Epithelial cell of prostate (primary cell): ENCODE measurements around the gene SGK1.

ENCODE experiments used
- DNase-seq: peaks from one replicate; pipeline ENCODE4 v3.0.0-alpha.2; 2011; ENCODE audit warnings: low read depth, low spot score
- H3K27ac ChIP-seq: fragments of 450-650 bp; 2 replicates; pipeline ENCODE4 v1.5.1; 2017; ENCODE audit warnings: mild to moderate bottlenecking

Gene SGK1

DNA sequence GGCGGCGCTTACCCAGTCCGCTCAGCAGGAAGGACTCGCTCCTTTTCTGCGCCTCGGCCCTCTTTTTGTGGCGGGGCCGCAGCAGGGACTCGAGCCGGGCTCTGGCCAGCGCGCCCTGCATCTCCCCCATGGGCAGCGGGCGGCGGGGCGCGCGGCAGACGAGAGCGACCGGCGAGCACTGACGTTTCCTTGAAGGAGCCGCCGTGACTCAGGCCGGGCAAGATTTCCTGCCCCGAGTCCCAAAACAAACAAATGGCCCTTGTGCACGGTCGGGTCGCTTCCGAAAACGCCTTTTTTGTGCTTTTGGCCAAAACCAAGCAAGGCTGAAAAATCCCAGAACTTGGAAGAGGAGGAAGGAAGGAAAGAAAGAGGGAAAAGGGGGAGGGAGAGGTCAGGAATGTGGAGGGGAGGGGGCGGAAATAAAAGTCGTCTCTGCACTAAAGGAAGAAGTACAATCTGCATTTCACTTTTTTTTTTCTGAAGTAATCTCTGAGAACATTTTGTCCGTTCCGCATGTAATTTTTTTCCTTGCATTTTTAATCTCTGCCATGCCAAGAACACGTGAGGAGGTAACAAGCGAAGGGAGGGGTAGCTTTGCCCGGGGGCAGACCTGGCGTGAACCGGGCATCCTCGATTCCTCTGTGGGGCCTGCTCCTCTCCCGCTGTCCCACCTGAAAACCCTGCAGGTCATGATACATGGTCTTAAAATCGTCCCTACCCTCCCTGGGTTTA is 142.2 kb downstream of the SGK1 start:
- H3K27ac ChIP-seq: peak overlapping the region; percentile 77
- no peak for DNase-seq

DNA sequence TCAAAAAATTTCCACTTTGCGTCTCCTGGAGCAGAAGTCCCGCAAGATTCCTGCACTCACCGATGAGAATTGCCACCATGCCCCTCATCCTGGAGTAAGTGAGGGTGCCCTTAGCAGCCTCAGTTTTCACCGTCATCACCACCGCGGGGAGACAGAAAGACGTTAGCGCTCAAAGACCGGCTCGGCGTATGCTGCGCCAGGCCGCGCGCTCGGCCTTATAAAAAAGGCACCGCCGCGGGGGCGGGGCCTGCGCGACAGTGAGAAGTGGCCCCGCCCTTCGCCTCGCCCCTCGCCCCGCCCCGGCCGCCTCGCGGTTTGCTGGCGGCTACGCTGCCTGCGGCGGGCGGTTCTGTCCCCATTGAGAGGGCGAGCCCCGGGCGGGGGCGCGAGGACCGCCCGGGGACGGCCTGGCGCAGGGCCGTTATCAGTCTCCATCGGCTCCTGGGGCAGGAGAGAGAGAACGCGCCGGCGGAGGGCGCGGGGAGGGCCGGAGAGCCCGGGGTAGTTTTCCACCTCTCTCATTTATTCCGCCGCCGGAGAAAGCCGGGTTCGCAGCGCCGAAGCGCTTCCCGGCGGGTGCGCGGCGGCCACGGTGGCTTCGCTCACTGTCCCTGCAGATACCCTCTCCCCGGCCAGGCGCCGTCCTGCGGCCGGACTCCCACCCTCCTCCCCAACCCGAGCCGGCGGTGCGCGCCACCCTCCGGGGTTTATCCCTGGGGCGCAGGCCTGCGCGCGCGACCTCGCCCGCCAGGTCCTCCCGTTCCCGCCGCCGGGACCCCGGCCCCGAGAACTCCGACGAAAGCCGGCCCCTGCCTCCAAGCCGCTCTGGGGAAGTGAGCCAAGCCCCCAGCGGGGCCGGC is 143.0 kb downstream of the SGK1 start:
- peak overlapping the region; percentile 77 for H3K27ac ChIP-seq
- no peak for DNase-seq

DNA sequence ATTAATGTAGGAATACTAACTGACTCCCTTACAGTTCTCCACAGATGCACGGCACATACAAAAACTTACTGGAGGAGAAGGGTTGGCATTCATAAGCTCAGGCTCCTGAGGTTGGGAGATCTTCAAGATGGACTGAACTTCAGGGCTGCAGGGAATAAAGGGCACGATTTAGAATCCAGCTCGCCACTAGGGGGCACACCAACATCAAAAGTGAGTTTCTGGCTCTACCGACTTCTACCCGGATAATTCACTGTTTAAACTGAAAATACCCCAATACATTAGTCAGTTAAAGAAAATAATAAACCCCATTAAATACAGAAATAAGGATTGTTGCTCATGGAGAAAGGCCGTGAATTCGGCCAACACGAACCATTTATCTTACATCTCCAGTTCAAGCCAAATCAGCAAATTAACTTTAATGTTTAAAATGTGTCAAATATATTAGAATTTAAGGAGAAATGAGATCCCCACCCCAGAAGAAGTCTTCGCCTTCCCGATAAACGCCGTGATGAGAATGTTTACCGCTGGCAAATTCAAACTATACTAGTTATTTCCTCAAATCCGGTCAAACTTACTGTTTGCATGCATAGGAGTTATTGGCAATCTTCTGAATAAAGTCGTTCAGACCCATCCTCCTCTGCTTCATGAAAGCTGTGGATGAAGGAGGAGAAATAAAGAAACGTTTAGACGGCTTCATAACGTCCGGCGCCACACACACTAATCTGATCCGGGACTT is 143.8 kb downstream of the SGK1 start:
- no peak for DNase-seq
- H3K27ac ChIP-seq: peak overlapping the region; percentile 77

DNA sequence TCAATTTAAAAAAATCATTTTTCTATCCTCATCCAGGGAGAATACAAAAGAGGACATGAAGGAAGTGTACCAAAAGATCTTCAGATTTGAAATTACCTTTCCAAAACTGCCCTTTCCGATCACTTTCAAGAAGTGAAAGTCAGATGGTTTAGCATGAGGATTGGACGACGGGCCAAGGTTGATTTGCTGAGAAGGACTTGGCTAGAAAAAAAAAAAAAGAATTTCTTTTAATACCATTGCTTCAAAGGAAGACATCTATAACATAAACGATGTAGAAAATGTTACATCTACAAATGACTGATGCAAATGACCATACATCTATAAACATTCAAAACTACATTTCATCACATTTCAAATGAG is 144.6 kb downstream of the SGK1 start:
- no peak for DNase-seq
- H3K27ac ChIP-seq: peak overlapping the region; percentile 77

DNA sequence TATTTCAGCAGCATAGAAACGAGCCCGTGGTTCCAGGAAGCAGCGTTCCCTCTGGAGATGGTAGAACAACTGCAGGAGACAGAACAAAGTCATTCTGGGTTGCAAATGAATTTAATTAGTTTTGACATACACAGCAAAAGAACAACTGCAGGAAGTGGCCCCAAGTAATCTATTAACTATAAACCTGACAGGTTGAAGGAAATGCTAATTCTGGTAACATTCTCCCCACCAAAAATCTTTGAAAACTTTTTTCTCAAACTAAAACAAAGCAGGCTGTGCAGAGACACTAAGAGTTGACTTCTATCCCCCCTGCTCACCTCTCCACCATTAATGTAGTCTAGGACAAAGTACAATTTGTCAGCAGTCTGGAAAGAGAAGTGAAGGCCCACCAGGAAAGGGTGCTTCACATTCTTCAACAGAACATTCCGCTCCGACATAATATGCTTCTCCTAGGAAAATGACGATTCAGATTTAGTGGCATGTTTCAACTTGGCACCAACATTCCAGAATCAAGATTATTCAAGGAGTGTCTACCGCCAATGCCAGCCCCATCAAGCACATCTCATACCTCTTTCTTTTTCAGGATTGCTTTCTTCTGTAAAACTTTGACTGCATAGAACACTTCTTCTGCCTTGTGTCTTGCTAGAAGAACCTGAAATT is 145.1 kb downstream of the SGK1 start:
- no peak for DNase-seq
- peak overlapping the region; percentile 77 for H3K27ac ChIP-seq

DNA sequence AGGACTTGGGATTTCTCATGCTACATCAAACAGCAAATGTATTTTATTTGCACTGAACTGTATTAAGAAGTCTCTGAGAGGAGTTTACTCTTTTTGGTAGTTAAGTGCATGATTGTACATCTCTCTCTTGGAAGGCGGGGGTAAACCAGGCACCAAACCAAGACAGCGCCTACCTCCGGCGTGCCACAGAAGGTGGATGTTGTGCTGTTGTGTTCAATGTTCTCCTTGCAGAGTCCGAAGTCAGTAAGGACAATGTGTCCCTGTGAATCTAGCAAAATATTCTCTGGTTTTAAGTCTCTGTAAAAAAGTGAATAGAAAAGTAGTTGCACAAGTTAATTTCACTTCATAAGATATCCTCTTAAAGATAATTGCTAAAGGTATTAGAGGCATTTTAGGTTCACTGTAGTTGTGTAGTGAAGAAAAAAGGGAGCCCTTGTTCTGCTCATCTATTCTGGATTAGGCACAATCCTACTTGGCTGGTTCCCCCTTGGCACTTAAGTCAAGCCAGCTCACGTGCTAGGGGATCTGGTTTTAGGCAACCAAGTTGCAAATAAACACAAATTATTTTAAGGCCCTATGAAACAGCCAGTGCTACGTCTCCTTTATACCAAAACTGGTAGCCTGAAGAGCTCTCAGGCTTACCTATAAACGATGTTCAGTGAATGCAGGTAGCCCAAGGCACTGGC is 145.7 kb downstream of the SGK1 start:
- no peak for DNase-seq
- peak overlapping the region; percentile 77 for H3K27ac ChIP-seq

DNA sequence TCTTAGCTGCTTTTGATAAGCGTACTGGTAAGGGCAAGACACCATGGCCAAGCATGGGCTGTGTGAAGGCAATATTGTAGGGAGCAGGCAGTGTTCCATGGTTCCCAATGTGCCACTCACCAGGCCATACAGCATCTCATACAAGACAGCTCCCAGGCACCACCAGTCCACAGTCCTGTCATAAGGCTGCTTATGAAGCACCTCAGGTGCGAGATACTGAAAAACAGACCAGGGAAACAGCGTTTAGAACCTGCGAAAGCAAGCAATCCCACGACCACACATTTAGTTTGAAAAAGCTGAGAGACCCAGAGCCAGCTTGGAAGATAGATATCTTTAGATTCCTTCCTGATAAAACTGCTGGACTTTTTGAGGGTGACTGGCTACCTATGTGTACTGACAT is 146.4 kb downstream of the SGK1 start:
- no peak for DNase-seq
- H3K27ac ChIP-seq: no peak overlapping the region

DNA sequence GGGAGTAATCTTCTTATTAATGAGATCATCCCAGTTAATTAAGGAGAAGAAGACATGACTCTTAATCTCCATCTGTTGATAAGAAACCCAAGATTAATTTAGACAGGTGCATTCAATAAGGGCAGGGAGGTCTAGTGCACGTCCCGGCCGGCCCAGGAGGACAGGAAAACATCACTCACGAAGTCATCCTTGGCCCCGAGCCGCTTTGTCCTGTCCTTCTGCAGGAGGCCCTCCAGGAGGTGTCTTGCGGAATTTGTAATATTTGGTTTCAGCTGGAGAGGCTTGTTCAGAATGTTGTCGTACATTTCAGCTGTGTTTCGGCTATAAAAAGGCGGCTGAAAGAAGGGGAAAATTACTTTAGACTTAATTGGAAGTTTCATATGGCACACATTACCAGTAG is 147.1 kb downstream of the SGK1 start:
- H3K27ac ChIP-seq: no peak overlapping the region
- DNase-seq: no peak

DNA sequence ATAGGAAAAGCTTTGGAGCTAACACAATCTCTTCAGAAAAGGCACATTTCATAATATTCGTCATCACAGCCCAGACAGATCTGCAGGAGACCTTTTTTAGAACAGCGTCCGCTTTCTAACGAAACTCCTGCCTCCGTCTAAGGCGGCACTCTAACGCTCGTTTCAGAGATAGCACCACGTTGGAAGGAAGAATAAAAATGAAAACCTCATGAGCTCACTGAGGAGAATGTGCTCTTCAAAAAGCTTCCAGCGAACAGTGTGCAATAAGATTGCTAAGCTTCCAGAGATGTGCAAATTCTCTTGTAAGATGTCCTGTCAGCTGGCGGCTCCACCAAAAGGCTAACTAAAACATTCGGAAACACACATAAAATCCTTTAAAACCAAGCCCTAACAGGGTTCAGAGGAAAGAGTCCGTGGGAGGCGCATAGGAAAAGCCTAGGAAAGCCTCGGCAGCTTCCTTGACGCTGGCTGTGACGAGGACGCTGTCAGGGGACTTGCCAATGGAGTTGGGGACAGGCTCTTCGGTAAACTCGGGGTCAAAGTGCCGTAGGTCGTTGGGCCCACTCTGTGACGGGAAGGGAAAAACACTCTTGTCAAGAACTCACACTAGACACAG is 147.9 kb downstream of the SGK1 start:
- H3K27ac ChIP-seq: no peak overlapping the region
- no peak for DNase-seq

DNA sequence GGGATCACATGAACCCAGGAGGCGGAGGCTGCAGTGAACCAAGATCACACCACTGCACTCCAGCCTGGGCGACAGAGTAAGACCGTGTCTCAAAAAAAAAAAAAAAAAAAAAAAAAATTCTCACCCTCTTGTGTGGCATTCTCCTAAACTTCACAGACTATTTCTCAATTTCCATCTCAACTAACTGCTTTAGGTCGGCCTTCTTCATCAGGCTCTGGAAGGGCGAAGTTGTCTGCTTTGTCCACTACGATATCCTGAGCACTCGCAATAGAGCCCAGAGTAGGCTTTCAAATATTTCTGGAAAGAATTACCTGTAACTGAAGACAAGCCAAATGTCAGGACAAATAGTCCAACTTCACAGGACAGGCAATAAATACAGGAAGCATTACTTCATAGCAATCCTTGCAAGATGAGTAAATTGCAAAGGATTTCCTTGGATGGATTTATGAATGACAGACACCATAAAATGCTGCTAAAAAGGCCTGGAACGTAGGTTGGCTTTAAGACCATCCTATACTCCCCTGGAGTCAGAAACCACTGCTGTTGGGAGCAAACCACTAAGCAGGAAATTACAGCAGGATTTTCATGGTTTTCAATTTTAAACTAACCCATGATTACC is 149.2 kb downstream of the SGK1 start:
- H3K27ac ChIP-seq: peak overlapping the region; percentile 11
- no peak for DNase-seq

DNA sequence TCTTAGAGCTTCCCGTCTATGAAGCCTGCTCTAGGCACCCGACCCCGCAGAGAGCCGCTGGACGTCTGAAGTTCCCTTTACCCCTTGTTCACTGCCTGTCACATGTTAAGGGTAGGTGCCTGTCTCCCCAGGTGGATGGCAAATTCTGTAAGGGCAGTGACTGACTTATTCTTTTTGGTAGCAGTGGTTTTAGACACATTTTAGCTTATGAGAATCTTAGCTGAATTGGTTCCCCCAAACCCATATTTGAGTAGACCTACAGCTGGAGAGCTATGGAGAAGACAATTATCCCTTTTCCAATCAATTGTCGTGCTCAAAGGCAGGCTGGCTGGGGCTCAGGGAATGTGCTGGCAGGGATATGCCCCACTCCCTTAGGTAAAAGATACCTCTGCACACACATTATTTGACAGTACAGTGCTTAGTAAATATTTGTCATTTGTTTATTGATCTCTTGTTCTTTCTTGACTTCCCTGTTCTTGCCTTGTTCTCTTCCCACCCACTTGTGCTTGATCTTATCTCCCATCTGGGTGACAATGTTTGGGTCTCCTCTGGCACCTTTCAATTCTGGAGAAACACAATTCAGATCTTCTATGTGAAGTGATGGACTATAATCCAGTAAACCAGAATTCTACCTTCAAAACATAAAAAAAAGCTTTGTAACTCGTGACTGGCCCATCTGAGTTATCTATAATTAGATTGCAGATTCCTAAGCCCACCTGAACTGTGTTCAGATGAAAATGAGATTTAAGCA is 151.2 kb downstream of the SGK1 start:
- H3K27ac ChIP-seq: no peak overlapping the region
- DNase-seq: no peak

DNA sequence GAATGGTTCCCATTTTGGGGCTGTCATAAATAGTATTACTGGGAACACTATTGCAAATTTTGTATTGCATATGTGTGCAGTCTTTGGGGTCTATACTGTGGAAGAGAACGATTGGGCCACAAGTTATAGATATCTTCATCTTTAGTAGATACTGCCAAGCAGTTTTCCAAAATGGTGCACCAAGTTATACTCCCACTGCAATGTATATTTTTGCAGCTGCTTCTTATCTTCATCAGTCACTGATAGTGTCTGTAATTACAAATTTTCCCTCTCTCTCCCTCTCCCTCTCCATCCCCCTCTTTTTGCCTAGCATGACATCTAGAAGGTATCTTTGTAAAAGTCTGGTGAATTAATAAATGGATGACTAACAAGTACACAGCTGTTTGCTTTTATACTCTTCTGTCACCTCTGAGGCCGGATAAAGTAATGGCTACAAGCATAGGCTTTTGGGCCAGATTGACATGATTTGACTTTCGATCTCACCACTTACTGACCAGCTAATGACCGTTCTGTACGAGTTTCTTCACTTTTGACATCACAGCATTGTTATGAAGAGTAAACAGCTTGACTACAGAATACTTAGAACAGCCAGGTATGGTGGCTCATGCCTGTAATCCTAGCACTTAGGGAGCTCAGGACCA is 152.2 kb downstream of the SGK1 start:
- DNase-seq: no peak
- H3K27ac ChIP-seq: no peak overlapping the region

DNA sequence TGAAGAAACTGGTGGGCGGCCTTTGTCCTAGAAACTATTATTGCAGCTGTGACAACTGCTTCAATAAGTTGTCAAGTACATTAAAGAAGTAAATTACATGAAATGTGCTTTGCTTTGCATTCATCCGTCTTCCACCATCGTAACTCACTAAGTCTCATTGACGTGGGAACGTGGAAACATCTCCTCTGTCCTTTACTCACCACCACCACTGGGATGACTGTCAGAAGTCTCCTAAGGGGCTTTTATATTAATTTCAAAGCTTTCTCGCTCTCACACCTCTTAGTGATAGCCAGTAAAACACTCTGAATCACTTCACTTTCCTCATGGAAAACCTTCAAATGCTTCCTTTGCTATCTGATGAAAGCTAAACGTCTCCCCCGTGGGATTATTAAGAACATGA is 153.6 kb downstream of the SGK1 start:
- no peak for DNase-seq

DNA sequence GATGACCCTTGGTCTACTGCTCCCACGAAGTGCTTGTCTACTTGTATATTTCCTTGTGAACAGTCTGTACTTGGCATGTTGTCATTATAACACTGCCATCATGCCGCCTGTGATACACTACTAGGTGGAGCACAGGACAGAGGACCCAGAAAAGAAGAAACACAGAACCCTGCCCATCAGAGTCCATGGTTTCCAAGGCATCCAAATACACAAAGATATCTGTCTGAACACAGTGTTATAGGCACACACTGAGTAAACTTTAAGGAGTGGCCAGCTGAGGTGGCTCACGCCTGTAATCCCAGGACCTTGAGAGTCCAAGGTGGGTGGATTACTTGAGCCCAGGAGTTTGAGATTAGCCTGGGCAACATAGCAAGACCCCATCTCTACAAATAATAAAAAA is 155.0 kb downstream of the SGK1 start:
- H3K27ac ChIP-seq: no peak overlapping the region
- no peak for DNase-seq

More for the DNA sequence above, 153.6 kb downstream of the SGK1 start:
- H3K27ac ChIP-seq: no peak overlapping the region

DNA sequence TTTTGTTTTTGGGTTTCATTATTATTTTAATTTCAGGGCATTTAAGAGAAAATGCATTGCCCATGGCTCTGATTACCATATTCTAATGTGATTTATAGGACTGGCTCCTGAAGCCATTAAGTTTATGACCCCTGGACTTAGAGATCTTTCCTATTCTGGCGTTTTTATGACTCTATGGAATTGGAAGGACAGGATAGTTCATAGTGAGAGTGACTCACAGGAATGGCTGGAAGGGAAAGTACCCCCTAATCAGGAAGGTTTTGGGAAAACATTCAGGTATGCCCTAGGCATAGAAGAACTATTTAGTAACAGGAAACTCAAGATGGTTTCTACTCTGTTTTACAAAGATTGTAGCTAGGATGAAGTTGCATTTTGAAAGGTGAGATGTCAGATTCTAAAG is 156.9 kb downstream of the SGK1 start:
- H3K27ac ChIP-seq: no peak overlapping the region
- DNase-seq: no peak

DNA sequence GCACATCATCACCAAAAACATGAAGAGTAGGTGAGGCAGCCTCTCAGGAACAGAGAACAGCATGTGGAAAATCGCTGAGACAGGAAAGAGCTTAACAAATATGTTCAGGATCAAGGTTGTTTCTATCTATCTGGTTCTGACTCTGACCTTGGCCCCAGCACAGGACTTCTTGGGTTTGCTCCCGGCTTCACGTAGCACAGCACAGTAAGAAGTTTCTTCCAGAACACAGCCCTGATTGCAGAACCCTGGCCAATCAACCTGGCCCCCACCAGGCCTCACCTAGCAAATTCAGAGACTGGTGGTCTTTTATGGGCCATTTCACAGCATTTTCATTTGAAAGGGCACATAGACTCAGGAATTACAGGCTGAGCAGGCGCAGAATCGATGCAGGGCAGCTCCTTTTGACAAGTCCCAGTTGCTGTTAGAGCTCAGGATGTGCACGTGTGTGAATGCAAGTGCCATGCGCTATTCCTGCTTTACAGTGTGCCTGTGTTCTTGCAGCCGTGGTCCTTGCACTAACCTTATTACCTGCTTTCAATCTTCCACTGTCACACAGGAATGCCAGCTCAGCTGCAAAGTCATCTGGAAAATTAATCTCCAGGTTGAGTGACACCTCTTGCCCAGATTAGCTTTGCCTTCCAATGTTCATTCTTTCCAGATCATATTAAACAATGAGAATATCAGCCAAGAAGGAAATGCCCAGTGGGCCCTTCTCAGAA is 165.0 kb downstream of the SGK1 start:
- DNase-seq: no peak
- no peak overlapping the region for H3K27ac ChIP-seq

DNA sequence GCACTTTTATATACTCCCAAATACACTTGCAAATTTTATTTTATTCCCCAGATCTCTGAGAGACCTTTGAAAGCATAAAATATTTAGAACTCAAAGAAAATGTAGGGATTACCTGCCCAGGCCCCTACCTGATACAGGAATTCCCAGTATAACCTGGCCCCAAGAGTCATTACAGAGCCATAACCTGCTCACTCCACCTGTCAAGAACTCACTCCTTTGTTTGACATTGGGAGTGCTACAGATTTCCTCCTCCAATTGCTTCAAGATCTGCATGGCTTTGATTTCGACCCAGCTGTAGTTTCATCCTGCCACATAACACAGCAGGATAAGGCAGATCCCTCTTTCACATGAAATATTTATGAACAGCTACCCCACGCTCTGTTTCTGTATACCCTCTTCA is 169.3 kb downstream of the SGK1 start:
- no peak for DNase-seq
- no peak overlapping the region for H3K27ac ChIP-seq
